Activated CD8-positive, alpha-beta memory T cell treated with anti-CD3 and anti-CD28 coated beads, Interleukin-2, amount 10 ng/mL, durations not matched to agents 7 days and 5 days (primary cell): ENCODE data around the gene PRRC1. TPM values are rescaled to one million over a fixed set of nuclear protein-coding genes. Genes with fewer than 3 reads are reported as not detected.
"Not testable (repeated sequence)": the region's sequence is repeated elsewhere in the genome, so short reads cannot be mapped to it uniquely, and the experiment has no call there.

Experiments used
- ATAC-seq: fragments of 150-1000 bp; cut with Tn5 transposase; one replicate; pipeline ENCODE4 v1.10.0; 2021; ENCODE audit warnings: moderate library complexity
- CTCF ChIA-PET: fragments of 350-600 bp; sonication (Branson Sonifier 250); formaldehyde crosslinking; loops from one replicate; lab custom pipeline; 2021; ENCODE audit warnings: antibody characterized with exemption; lab: Charles Lee
- DNase-seq: peaks from one replicate; pipeline ENCODE4 v3.0.0-alpha.2; 2020
- H3K27ac Mint-ChIP-seq: one replicate; pipeline ENCODE4 v1.8.0; 2021; ENCODE audit warnings: mild to moderate bottlenecking, mixed read lengths
- H3K27me3 Mint-ChIP-seq: one replicate; pipeline ENCODE4 v1.8.0; 2021; ENCODE audit warnings: mixed read lengths
- H3K36me3 Mint-ChIP-seq: one replicate; pipeline ENCODE4 v1.8.0; 2021; ENCODE audit warnings: mild to moderate bottlenecking, mixed read lengths
- H3K4me1 Mint-ChIP-seq: one replicate; pipeline ENCODE4 v1.8.0; 2021; ENCODE audit warnings: mixed read lengths
- H3K4me3 Mint-ChIP-seq: one replicate; pipeline ENCODE4 v1.8.0; 2021; ENCODE audit warnings: mild to moderate bottlenecking, moderate library complexity, mixed read lengths
- H3K9me3 Mint-ChIP-seq: one replicate; pipeline ENCODE4 v1.8.0; 2022; ENCODE audit warnings: low read depth, mixed read lengths
- total RNA-seq, 2 experiments: library from RNA; stranded (reverse); gene quantifications; one replicate each; pipeline ENCODE4 v1.2.3, GENCODE V29; 2021

PRRC1 gene
- total RNA-seq, 2 experiments from 2014 or later, result 27.2 to 35.6 TPM

DNA sequence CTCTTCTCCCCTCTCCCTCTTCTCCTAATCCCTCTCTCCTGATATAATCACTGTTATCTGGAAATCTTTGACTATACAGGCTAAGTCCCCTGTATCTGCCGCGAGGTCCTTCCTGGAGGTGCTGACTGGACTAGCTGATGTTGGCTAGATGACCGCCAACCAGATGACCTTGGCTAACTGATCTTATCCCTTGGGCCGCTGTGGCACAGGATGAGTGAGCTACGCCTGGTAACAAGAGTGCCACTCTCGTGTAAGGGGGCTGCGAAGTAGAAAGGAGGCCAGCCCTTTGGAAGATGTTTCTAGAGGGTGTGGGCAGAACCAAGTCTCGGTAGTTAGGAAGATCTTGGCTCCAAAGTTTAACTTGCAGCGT lies 345 bp upstream of the PRRC1 start:
- CTCF ChIA-PET, result interaction anchor here (1.1 kb wide), 1 partner anchor 9 kb away, joined by 4 read pairs; no protein-coding TSS in a partner anchor

DNA sequence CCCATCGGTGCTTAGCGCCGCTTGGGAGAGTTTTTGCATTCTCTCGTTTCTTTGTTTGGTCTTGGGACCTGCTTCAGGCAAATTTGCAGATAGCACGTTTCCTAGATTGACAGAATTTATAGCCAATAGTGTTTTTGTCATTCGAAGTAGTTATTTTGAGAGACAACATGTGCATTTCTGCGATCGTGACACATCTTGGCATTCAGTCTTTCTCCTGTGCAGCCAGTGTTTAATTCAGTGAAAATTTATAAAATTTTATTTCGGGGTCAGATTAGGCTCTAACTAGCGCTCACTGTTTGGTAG lies 830 bp downstream of the PRRC1 start:
- Mint-ChIP-seq H3K4me3 (peak overlapping the region; percentile 82), H3K4me1 (peaks cover 20% of the 10 kb centered on the region), H3K36me3 (peaks cover 34% of the 10 kb centered on the region), H3K27ac (peak overlapping the region; percentile 80), H3K9me3 (peaks cover 7% of the 10 kb centered on the region), H3K27me3 (peaks cover 2% of the 10 kb centered on the region)
- DNase-seq (no peak), ATAC-seq (no peak)
- CTCF ChIA-PET, result no interaction called here

More for the DNA sequence above, 345 bp upstream of the PRRC1 start:
- H3K27ac Mint-ChIP-seq, result peak overlapping the region; percentile 48
- peaks cover 20% of the 10 kb centered on the region for H3K4me1 Mint-ChIP-seq
- peaks cover 7% of the 10 kb centered on the region for H3K9me3 Mint-ChIP-seq
- H3K4me3 Mint-ChIP-seq, result peak overlapping the region; percentile 82
- H3K36me3 Mint-ChIP-seq, result peaks cover 26% of the 10 kb centered on the region
- peaks cover 10% of the 10 kb centered on the region for H3K27me3 Mint-ChIP-seq
- ATAC-seq (no peak), DNase-seq (no peak)

GRCh38 chr5:127519527-127519926 lies 2.1 kb downstream of the PRRC1 start:
- Mint-ChIP-seq H3K9me3 (peaks cover 7% of the 10 kb centered on the region), H3K4me1 (peaks cover 20% of the 10 kb centered on the region), H3K27ac (no peak overlapping the region), H3K36me3 (peaks cover 39% of the 10 kb centered on the region), H3K27me3 (peaks cover under 1% of the 10 kb centered on the region), H3K4me3 (peak overlapping the region; percentile 34)
- DNase-seq (no peak), ATAC-seq (no peak)
- CTCF ChIA-PET, result interaction anchor here (0.8 kb wide), 1 partner anchor 11 kb away, joined by 3 read pairs; no protein-coding TSS in a partner anchor

DNA sequence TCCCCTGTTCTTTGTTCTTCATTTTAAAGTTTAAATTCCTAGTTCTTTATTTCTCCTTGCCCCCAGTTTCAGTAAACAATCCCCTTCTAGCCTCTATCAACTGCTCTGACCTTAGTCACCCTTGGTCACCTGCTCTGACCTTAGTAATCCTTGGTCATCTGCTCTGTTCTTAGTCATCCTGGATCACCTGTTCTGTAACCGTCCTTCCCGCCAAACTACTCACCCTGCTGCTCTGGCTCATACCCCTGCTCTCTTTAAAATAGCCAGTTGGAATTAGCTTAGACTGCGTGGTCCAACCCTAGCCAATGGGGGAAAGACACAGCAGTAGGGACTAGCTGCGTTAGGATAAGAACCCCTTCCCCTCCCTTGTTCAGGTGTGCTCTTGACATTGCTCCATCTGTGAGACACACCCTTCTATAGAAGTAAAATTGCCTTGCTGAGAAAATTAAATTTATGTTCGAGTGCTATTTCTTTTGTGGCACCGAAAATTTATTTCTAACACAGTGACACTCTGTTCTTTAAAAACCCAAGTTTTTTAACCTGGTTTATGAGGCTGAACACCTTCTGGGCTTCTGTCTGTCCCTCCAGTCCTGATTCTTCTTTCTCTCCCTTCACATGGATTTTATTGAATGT lies 3.8 kb downstream of the PRRC1 start:
- H3K27me3 Mint-ChIP-seq, result no peaks in the 10 kb centered on the region
- ATAC-seq (no peak), DNase-seq (no peak)
- H3K9me3 Mint-ChIP-seq, result peaks cover 7% of the 10 kb centered on the region
- H3K36me3 Mint-ChIP-seq, result peaks cover 51% of the 10 kb centered on the region
- H3K4me1 Mint-ChIP-seq, result peaks cover 20% of the 10 kb centered on the region
- CTCF ChIA-PET, result interaction anchor here (1.3 kb wide), 1 partner anchor 16 kb away, joined by 5 read pairs; no protein-coding TSS in a partner anchor
- H3K27ac Mint-ChIP-seq, result no peak overlapping the region
- H3K4me3 Mint-ChIP-seq, result no peak overlapping the region

DNA sequence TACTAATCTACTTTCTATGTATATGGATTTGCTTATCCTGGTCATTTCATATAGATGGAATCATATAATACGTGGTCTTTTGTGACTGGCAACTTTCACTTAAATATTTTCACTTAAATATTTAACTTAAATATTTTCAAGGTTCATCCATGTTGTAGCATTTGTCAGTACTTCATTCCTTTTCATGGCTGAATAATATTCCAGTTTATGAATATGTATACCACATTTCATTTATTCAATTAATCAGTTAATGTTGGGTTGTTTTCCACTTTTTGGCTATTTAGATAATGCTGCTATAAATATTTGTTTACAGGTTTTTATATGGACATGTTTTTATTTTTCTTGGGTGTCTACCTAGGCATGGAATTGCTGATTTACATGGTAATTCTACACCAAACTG lies 7.7 kb downstream of the PRRC1 start:
- peaks cover 60% of the 10 kb centered on the region for H3K36me3 Mint-ChIP-seq
- H3K27me3 Mint-ChIP-seq, result no peaks in the 10 kb centered on the region
- H3K9me3 Mint-ChIP-seq, result peaks cover 7% of the 10 kb centered on the region
- H3K4me3 Mint-ChIP-seq, result no peak overlapping the region
- no peak for ATAC-seq
- DNase-seq, result no peak
- CTCF ChIA-PET, result no interaction called here
- no peak overlapping the region for H3K27ac Mint-ChIP-seq
- H3K4me1 Mint-ChIP-seq, result peaks cover 2% of the 10 kb centered on the region

GRCh38 chr5:127529904-127530682 lies 12.7 kb downstream of the PRRC1 start:
- ATAC-seq (no peak), DNase-seq (no peak)
- no peak overlapping the region for H3K4me3 Mint-ChIP-seq
- H3K36me3 Mint-ChIP-seq, result peaks cover 52% of the 10 kb centered on the region
- CTCF ChIA-PET, result no interaction called here
- H3K27ac Mint-ChIP-seq, result no peak overlapping the region
- no peaks in the 10 kb centered on the region for H3K9me3 Mint-ChIP-seq
- H3K4me1 Mint-ChIP-seq, result no peaks in the 10 kb centered on the region
- H3K27me3 Mint-ChIP-seq, result no peaks in the 10 kb centered on the region

GRCh38 chr5:127536687-127537086 lies 19.2 kb downstream of the PRRC1 start:
- no peaks in the 10 kb centered on the region for H3K9me3 Mint-ChIP-seq
- CTCF ChIA-PET, result interaction anchor here (1.1 to 1.5 kb wide), 2 partner anchors 16 to 27 kb away, joined by 3 to 5 read pairs; no protein-coding TSS in a partner anchor
- no peak overlapping the region for H3K27ac Mint-ChIP-seq
- DNase-seq, result no peak
- no peak for ATAC-seq
- H3K4me1 Mint-ChIP-seq, result no peaks in the 10 kb centered on the region
- peaks cover 49% of the 10 kb centered on the region for H3K36me3 Mint-ChIP-seq
- H3K27me3 Mint-ChIP-seq, result no peaks in the 10 kb centered on the region
- H3K4me3 Mint-ChIP-seq, result no peak overlapping the region

GRCh38 chr5:127540553-127540952 lies 23.1 kb downstream of the PRRC1 start:
- H3K4me1 Mint-ChIP-seq, H3K27ac Mint-ChIP-seq, ATAC-seq, H3K9me3 Mint-ChIP-seq, DNase-seq, CTCF ChIA-PET, H3K27me3 Mint-ChIP-seq, H3K4me3 Mint-ChIP-seq: not testable (repeated sequence)
- peaks cover 35% of the 10 kb centered on the region for H3K36me3 Mint-ChIP-seq

GRCh38 chr5:127545249-127545648 lies 27.8 kb downstream of the PRRC1 start:
- H3K4me3 Mint-ChIP-seq, H3K9me3 Mint-ChIP-seq, CTCF ChIA-PET, H3K27ac Mint-ChIP-seq, DNase-seq, H3K4me1 Mint-ChIP-seq, H3K27me3 Mint-ChIP-seq, ATAC-seq: not testable (repeated sequence)
- H3K36me3 Mint-ChIP-seq, result peaks cover 36% of the 10 kb centered on the region

- ATAC-seq (no peak), DNase-seq (no peak)
- H3K27ac Mint-ChIP-seq, result no peak overlapping the region
- peaks cover 29% of the 10 kb centered on the region for H3K36me3 Mint-ChIP-seq
- no peaks in the 10 kb centered on the region for H3K4me1 Mint-ChIP-seq
- no peak overlapping the region for H3K4me3 Mint-ChIP-seq
- CTCF ChIA-PET, result no interaction called here
- H3K9me3 Mint-ChIP-seq, result no peaks in the 10 kb centered on the region
- H3K27me3 Mint-ChIP-seq, result no peaks in the 10 kb centered on the region
Measured at GRCh38 chr5:127549551-127549950, 32.1 kb downstream of the PRRC1 start.

GRCh38 chr5:127550652-127551409 lies 33.4 kb downstream of the PRRC1 start:
- Mint-ChIP-seq H3K27ac (no peak overlapping the region), H3K27me3 (no peaks in the 10 kb centered on the region), H3K9me3 (no peaks in the 10 kb centered on the region), H3K36me3 (peaks cover 29% of the 10 kb centered on the region), H3K4me1 (no peaks in the 10 kb centered on the region), H3K4me3 (no peak overlapping the region)
- CTCF ChIA-PET, result interaction anchor here (2.0 kb wide), 1 partner anchor 14 kb away, joined by 6 read pairs; no protein-coding TSS in a partner anchor
- ATAC-seq (no peak), DNase-seq (no peak)

DNA sequence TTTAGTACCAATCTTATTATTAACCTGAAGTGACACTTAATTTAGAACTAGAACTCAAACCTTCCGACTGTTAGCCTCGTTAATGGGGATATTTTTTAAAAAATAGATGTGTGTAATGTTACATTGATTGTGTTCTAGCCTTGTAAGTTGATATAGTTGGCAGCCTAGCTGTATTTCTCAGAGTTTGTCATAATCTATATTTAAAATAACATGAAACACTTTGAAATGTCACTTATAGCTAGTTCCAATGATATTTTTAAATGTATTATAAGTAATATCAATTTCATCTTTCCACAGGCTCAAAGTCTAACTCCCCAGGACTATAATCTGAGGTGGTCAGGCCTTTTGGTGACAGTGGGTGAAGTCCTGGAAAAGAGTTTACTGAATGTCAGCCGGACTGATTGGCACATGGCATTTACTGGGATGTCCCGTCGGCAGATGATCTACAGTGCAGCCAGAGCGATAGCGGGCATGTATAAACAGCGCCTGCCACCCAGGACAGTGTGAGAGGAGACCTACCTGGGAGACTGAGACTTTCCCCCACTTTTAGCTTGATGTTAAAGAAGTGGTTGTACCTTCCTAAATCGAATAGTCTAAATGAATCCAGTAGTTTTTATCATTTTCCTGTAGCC lies 34.1 kb downstream of the PRRC1 start:
- DNase-seq (no peak), ATAC-seq (no peak)
- Mint-ChIP-seq H3K9me3 (no peaks in the 10 kb centered on the region), H3K27ac (no peak overlapping the region), H3K36me3 (peaks cover 25% of the 10 kb centered on the region), H3K4me3 (no peak overlapping the region), H3K4me1 (no peaks in the 10 kb centered on the region), H3K27me3 (no peaks in the 10 kb centered on the region)
- CTCF ChIA-PET, result interaction anchor here (2.0 kb wide), 1 partner anchor 13 kb away, joined by 6 read pairs; no protein-coding TSS in a partner anchor

- Mint-ChIP-seq H3K4me1 (no peaks in the 10 kb centered on the region), H3K4me3 (no peak overlapping the region), H3K27ac (no peak overlapping the region), H3K36me3 (peaks cover 16% of the 10 kb centered on the region), H3K9me3 (no peaks in the 10 kb centered on the region), H3K27me3 (no peaks in the 10 kb centered on the region)
- ATAC-seq, result no peak
- CTCF ChIA-PET, result no interaction called here
- DNase-seq, result no peak
Measured at GRCh38 chr5:127555826-127556225, 38.4 kb downstream of the PRRC1 start.
